ENCODE data around the gene E4F1. TPM values are rescaled to one million over a fixed set of nuclear protein-coding genes. Genes with fewer than 3 reads are reported as not detected.

The E4F1 gene
- total RNA-seq, 1 donor from 2014 or later = 28.6 TPM

- Histone ChIP-seq H3K36me3 (ENCODE audit: control insufficient read depth, insufficient read depth, low read length) (no peaks in the 10 kb centered on the region), H3K27me3 (ENCODE audit: control insufficient read depth, insufficient read depth, low read length) (no peaks in the 10 kb centered on the region), H3K4me3 (ENCODE audit: low read depth, low read length) (no peak overlapping the region)
- DNase-seq (ENCODE audit: low read depth) = no peak
- TF ChIP-seq CTCF (IDR thresholded peaks at IDR 0.05; ENCODE audit: insufficient read depth, low read length, poor library complexity, severe bottlenecking) = no peak
Measured at GRCh38 chr16:2271848-2272461, 48.6 kb downstream of the E4F1 start.

- H3K36me3 ChIP-seq (ENCODE audit: control insufficient read depth, insufficient read depth, low read length) = no peaks in the 10 kb centered on the region
- no peak for DNase-seq (ENCODE audit: low read depth)
- no peak for TF ChIP-seq CTCF (IDR thresholded peaks at IDR 0.05; ENCODE audit: insufficient read depth, low read length, poor library complexity, severe bottlenecking)
- no peak overlapping the region for H3K4me3 ChIP-seq (ENCODE audit: low read depth, low read length)
- H3K27me3 ChIP-seq (ENCODE audit: control insufficient read depth, insufficient read depth, low read length) = no peaks in the 10 kb centered on the region
Measured at GRCh38 chr16:2273484-2273883, 50.1 kb downstream of the E4F1 start.

GRCh38 chr16:2273931-2274330 is 50.5 kb downstream of the E4F1 start:
- H3K4me3 ChIP-seq (ENCODE audit: low read depth, low read length) = no peak overlapping the region
- TF ChIP-seq CTCF (IDR thresholded peaks at IDR 0.05; ENCODE audit: insufficient read depth, low read length, poor library complexity, severe bottlenecking) = no peak
- no peaks in the 10 kb centered on the region for H3K27me3 ChIP-seq (ENCODE audit: control insufficient read depth, insufficient read depth, low read length)
- H3K36me3 ChIP-seq (ENCODE audit: control insufficient read depth, insufficient read depth, low read length) = no peaks in the 10 kb centered on the region
- no peak for DNase-seq (ENCODE audit: low read depth)

GRCh38 chr16:2275476-2276367 is 52.3 kb downstream of the E4F1 start:
- TF ChIP-seq CTCF (IDR thresholded peaks at IDR 0.05; ENCODE audit: insufficient read depth, low read length, poor library complexity, severe bottlenecking) = no peak
- DNase-seq (ENCODE audit: low read depth) = no peak
- no peak overlapping the region for H3K4me3 ChIP-seq (ENCODE audit: low read depth, low read length)

GRCh38 chr16:2276368-2277195 is 53.2 kb downstream of the E4F1 start:
- no peak for DNase-seq (ENCODE audit: low read depth)
- Histone ChIP-seq H3K4me3 (ENCODE audit: low read depth, low read length) (no peak overlapping the region), H3K27me3 (ENCODE audit: control insufficient read depth, insufficient read depth, low read length) (no peaks in the 10 kb centered on the region), H3K36me3 (ENCODE audit: control insufficient read depth, insufficient read depth, low read length) (no peaks in the 10 kb centered on the region)
- no peak for TF ChIP-seq CTCF (IDR thresholded peaks at IDR 0.05; ENCODE audit: insufficient read depth, low read length, poor library complexity, severe bottlenecking)

More at GRCh38 chr16:2275476-2276367, 52.3 kb downstream of the E4F1 start:
- Histone ChIP-seq H3K27me3 (ENCODE audit: control insufficient read depth, insufficient read depth, low read length) (no peaks in the 10 kb centered on the region), H3K36me3 (ENCODE audit: control insufficient read depth, insufficient read depth, low read length) (no peaks in the 10 kb centered on the region)
